Activated naive CD8-positive, alpha-beta T cell treated with anti-CD3 and anti-CD28 coated beads, Interleukin-2, amount 10 ng/mL, durations not matched to agents 7 days and 5 days (primary cell): ENCODE data around the gene FAM228B. TPM values are rescaled to one million over a fixed set of nuclear protein-coding genes. Genes with fewer than 3 reads are reported as not detected.

ENCODE experiments used
- ATAC-seq: fragments of 150-1000 bp; cut with Tn5 transposase; one replicate; pipeline ENCODE4 v1.10.0; 2021; ENCODE audit warnings: low read depth, moderate library complexity
- POLR2A ChIA-PET: fragments of 350-600 bp; sonication (Branson Sonifier 250); formaldehyde crosslinking; loops from one replicate; lab custom pipeline; 2021; ENCODE audit warnings: antibody characterized with exemption; lab: Charles Lee
- DNase-seq: peaks from one replicate; pipeline ENCODE4 v3.0.0; 2021
- H3K27ac Mint-ChIP-seq: one replicate; pipeline ENCODE4 v1.8.0; 2022; ENCODE audit warnings: mild to moderate bottlenecking, mixed read lengths
- H3K27me3 Mint-ChIP-seq: one replicate; pipeline ENCODE4 v1.8.0; 2022; ENCODE audit warnings: mild to moderate bottlenecking, moderate library complexity, mixed read lengths
- H3K36me3 Mint-ChIP-seq: one replicate; pipeline ENCODE4 v1.8.0; 2021; ENCODE audit warnings: mild to moderate bottlenecking, mixed read lengths
- H3K4me1 Mint-ChIP-seq: one replicate; pipeline ENCODE4 v1.8.0; 2021; ENCODE audit warnings: mixed read lengths
- H3K4me3 Mint-ChIP-seq: one replicate; pipeline ENCODE4 v1.8.0; 2022; ENCODE audit warnings: mild to moderate bottlenecking, moderate library complexity, mixed read lengths
- H3K9me3 Mint-ChIP-seq: one replicate; pipeline ENCODE4 v1.8.0; 2021; ENCODE audit warnings: mixed read lengths
- total RNA-seq, 2 experiments: library from RNA; stranded (reverse); gene quantifications; one replicate each; pipeline ENCODE4 v1.2.3, GENCODE V29; 2021

Gene FAM228B
- total RNA-seq, 2 experiments from 2014 or later: 13.1 to 14.9 TPM

GRCh38 chr2:24204505-24204904 lies 81.2 kb downstream of the FAM228B start:
- Mint-ChIP-seq H3K27me3 (no peaks in the 10 kb centered on the region), H3K27ac (no peak overlapping the region), H3K4me3 (no peak overlapping the region), H3K9me3 (no peaks in the 10 kb centered on the region), H3K4me1 (no peaks in the 10 kb centered on the region), H3K36me3 (peaks cover 10% of the 10 kb centered on the region)
- ATAC-seq (no peak), DNase-seq (no peak)
- POLR2A ChIA-PET: no interaction called here

GRCh38 chr2:24205131-24205530 lies 81.9 kb downstream of the FAM228B start:
- no peaks in the 10 kb centered on the region for H3K4me1 Mint-ChIP-seq
- POLR2A ChIA-PET: no interaction called here
- peaks cover 7% of the 10 kb centered on the region for H3K36me3 Mint-ChIP-seq
- H3K4me3 Mint-ChIP-seq: no peak overlapping the region
- ATAC-seq (no peak), DNase-seq (no peak)
- no peaks in the 10 kb centered on the region for H3K9me3 Mint-ChIP-seq
- H3K27me3 Mint-ChIP-seq: no peaks in the 10 kb centered on the region
- no peak overlapping the region for H3K27ac Mint-ChIP-seq

- no peak for ATAC-seq
- H3K4me1 Mint-ChIP-seq: no peaks in the 10 kb centered on the region
- H3K4me3 Mint-ChIP-seq: no peak overlapping the region
- H3K36me3 Mint-ChIP-seq: peaks cover 6% of the 10 kb centered on the region
- no peaks in the 10 kb centered on the region for H3K9me3 Mint-ChIP-seq
- DNase-seq: no peak
- H3K27me3 Mint-ChIP-seq: no peaks in the 10 kb centered on the region
- peak overlapping the region; percentile 35 for H3K27ac Mint-ChIP-seq
- POLR2A ChIA-PET: no interaction called here
Observed at GRCh38 chr2:24206242-24206641, 83.0 kb downstream of the FAM228B start.

- DNase-seq: no peak
- ATAC-seq: no peak
- Mint-ChIP-seq H3K27ac (peak overlapping the region; percentile 35), H3K4me1 (no peaks in the 10 kb centered on the region), H3K9me3 (no peaks in the 10 kb centered on the region), H3K4me3 (no peak overlapping the region), H3K27me3 (no peaks in the 10 kb centered on the region), H3K36me3 (peaks cover 6% of the 10 kb centered on the region)
- POLR2A ChIA-PET: no interaction called here
Observed at GRCh38 chr2:24206714-24207113, 83.4 kb downstream of the FAM228B start.

- POLR2A ChIA-PET: no interaction called here
- Mint-ChIP-seq H3K9me3 (no peaks in the 10 kb centered on the region), H3K27ac (no peak overlapping the region), H3K36me3 (peaks cover 6% of the 10 kb centered on the region), H3K4me3 (no peak overlapping the region), H3K27me3 (no peaks in the 10 kb centered on the region), H3K4me1 (no peaks in the 10 kb centered on the region)
- DNase-seq (no peak), ATAC-seq (no peak)
Observed at GRCh38 chr2:24207359-24207758, 84.1 kb downstream of the FAM228B start.

GRCh38 chr2:24208490-24208889 lies 85.2 kb downstream of the FAM228B start:
- POLR2A ChIA-PET: no interaction called here
- Mint-ChIP-seq H3K27me3 (no peaks in the 10 kb centered on the region), H3K9me3 (no peaks in the 10 kb centered on the region), H3K4me1 (no peaks in the 10 kb centered on the region), H3K27ac (no peak overlapping the region), H3K4me3 (no peak overlapping the region), H3K36me3 (peaks cover 3% of the 10 kb centered on the region)
- DNase-seq (no peak), ATAC-seq (no peak)

GRCh38 chr2:24209389-24210105 lies 86.3 kb downstream of the FAM228B start:
- Mint-ChIP-seq H3K27me3 (no peaks in the 10 kb centered on the region), H3K36me3 (peaks cover 3% of the 10 kb centered on the region), H3K4me3 (no peak overlapping the region), H3K4me1 (no peaks in the 10 kb centered on the region), H3K27ac (no peak overlapping the region), H3K9me3 (no peaks in the 10 kb centered on the region)
- POLR2A ChIA-PET: no interaction called here
- no peak for ATAC-seq
- no peak for DNase-seq

GRCh38 chr2:24210106-24210455 lies 86.8 kb downstream of the FAM228B start:
- POLR2A ChIA-PET: no interaction called here
- H3K27me3 Mint-ChIP-seq: no peaks in the 10 kb centered on the region
- H3K9me3 Mint-ChIP-seq: no peaks in the 10 kb centered on the region
- no peak for DNase-seq
- H3K4me3 Mint-ChIP-seq: no peak overlapping the region
- peaks cover 3% of the 10 kb centered on the region for H3K36me3 Mint-ChIP-seq
- peaks cover 2% of the 10 kb centered on the region for H3K4me1 Mint-ChIP-seq
- H3K27ac Mint-ChIP-seq: no peak overlapping the region
- no peak for ATAC-seq

- Mint-ChIP-seq H3K36me3 (peaks cover 2% of the 10 kb centered on the region), H3K4me3 (no peak overlapping the region), H3K27ac (no peak overlapping the region), H3K4me1 (peaks cover 3% of the 10 kb centered on the region), H3K9me3 (no peaks in the 10 kb centered on the region), H3K27me3 (no peaks in the 10 kb centered on the region)
- POLR2A ChIA-PET: no interaction called here
- DNase-seq (no peak), ATAC-seq (no peak)
Observed at GRCh38 chr2:24210723-24211122, 87.5 kb downstream of the FAM228B start.

GRCh38 chr2:24211408-24211807 lies 88.1 kb downstream of the FAM228B start:
- DNase-seq (no peak), ATAC-seq (no peak)
- POLR2A ChIA-PET: no interaction called here
- no peaks in the 10 kb centered on the region for H3K9me3 Mint-ChIP-seq
- H3K27me3 Mint-ChIP-seq: no peaks in the 10 kb centered on the region
- H3K36me3 Mint-ChIP-seq: peaks cover 7% of the 10 kb centered on the region
- H3K4me1 Mint-ChIP-seq: peaks cover 3% of the 10 kb centered on the region
- H3K4me3 Mint-ChIP-seq: no peak overlapping the region
- no peak overlapping the region for H3K27ac Mint-ChIP-seq

- H3K4me3 Mint-ChIP-seq: no peak overlapping the region
- H3K27me3 Mint-ChIP-seq: no peaks in the 10 kb centered on the region
- DNase-seq: no peak
- no peak for ATAC-seq
- H3K9me3 Mint-ChIP-seq: no peaks in the 10 kb centered on the region
- POLR2A ChIA-PET: no interaction called here
- H3K4me1 Mint-ChIP-seq: peaks cover 3% of the 10 kb centered on the region
- no peak overlapping the region for H3K27ac Mint-ChIP-seq
- peaks cover 7% of the 10 kb centered on the region for H3K36me3 Mint-ChIP-seq
Observed at GRCh38 chr2:24214880-24215279, 91.6 kb downstream of the FAM228B start.

Other genes starting within 250 kb of the FAM228B start
- gene ATAD2B, start 196.3 kb upstream of the FAM228B start, total RNA-seq: 10 to 100 TPM; 33.2 to 34.6 TPM
- 10 to 100 TPM; 11.2 to 12.4 TPM for gene UBXN2A, start 183.0 kb upstream of the FAM228B start, total RNA-seq
- not detected for gene MFSD2B, start 113.4 kb upstream of the FAM228B start, total RNA-seq
- 10 to 100 TPM; 15.6 to 19.4 TPM for gene WDCP, start 76.1 kb upstream of the FAM228B start, total RNA-seq
- 1 to 10 TPM; 4.0 to 4.3 TPM for gene FKBP1B, start 73.7 kb upstream of the FAM228B start, total RNA-seq
- gene SF3B6, start 47.1 kb upstream of the FAM228B start, total RNA-seq: 10 to 100 TPM; 66.5 to 71.2 TPM
- gene TP53I3, start 38.6 kb upstream of the FAM228B start, total RNA-seq: 1 to 10 TPM; 3.6 to 3.7 TPM
- not detected for gene PFN4, start 135 bp upstream of the FAM228B start, total RNA-seq
- gene FAM228A, start 51.6 kb downstream of the FAM228B start, total RNA-seq: under 1 TPM in 1 of 2 experiments, not detected in 1; 0.51 TPM
- 10 to 100 TPM; 86.8 to 91.3 TPM for gene ITSN2, start 237.1 kb downstream of the FAM228B start, total RNA-seq